Hair follicular keratinocyte (primary cell): ENCODE results near the gene FKBP5. TPM values are rescaled to one million over a fixed set of nuclear protein-coding genes. Genes with fewer than 3 reads are reported as not detected.

Experiments used
- total RNA-seq: library from RNA; depleted of rRNA; stranded (reverse); fragments of >200 nt; gene quantifications from 2 replicates; pipeline ENCODE4 v1.2.3, GENCODE V29; 2015

FKBP5 gene
- total RNA-seq = 57.5 and 71.2 TPM in 2 replicates

DNA sequence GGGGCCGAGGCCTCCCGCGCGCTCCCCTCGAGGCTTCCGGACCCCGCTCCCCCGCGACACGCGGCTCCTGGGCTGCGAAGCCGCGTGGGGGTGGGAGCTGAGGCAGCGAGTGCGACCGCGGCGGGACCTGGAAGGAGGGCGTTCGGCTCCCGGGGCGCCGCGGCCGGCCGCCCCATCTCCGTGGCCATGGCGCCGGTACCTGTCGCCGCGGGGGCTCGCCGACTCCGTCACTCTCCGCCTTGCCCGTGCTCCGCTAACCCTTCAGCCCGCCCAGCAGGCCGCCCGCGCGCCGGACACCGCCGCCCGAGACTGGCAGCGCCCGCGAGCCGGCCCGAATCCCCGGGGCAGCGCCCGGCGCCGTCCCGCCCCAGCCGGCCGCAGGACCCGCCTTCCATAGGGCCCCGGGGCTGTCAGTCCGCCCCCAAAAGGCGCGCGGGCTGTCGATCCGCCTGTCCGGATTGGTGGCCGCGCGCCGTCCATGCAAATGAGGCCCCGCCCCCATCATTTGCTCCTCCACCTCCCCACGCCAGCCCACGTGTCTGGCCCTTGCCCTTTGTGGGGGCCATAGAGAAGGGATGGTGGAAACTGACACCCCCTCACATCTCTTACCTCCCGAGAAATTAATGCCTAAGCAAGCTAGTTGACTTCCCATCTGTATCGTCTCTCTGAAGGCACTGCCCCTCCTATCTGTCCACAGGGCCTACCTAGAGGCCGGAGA, at the start of gene FKBP5:
Gene FKBP5 (minus strand): TSS at position 311 of the 718 bp plus-strand sequence. CDS start 46,091 bp downstream, outside the sequence.

DNA sequence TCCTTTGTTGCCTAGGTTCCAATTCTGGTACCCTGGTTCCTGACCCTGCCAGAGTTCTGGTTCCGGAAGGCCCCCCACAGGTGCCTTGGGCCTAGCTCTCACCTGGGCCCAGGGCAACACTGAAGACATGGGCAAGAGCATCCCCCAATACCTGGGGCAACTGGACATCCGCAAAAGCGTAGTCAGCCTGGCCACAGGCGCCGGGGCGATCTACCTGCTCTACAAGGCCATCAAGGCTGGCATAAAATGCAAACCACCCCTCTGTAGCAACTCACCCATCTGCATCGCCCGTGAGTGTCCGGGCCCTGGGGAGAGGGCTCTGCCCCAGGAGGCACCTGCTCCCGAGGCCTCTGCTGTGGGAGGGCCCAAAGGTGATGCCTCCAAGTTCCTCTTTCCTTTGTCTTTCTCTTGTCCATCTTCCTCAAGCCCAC, 48.3 kb upstream of the FKBP5 start, which contains the start of gene ARMC12:
Gene ARMC12 (plus strand): TSS at position 51 of the 431 bp plus-strand sequence. CDS start 77 bp downstream, at position 128.

Other genes starting within 250 kb of the FKBP5 start
- gene FANCE, start 236.6 kb downstream of the FKBP5 start, total RNA-seq = 14.9 and 17.9 TPM in 2 replicates
- gene RPL10A, start 220.5 kb downstream of the FKBP5 start, total RNA-seq = 1,895 and 1,955 TPM in 2 replicates
- gene TEAD3, start 191.8 kb downstream of the FKBP5 start, total RNA-seq = 11.7 and 14.5 TPM in 2 replicates
- not detected in 2 replicates for gene TULP1, start 176.0 kb downstream of the FKBP5 start, total RNA-seq
- 0.23 TPM in 1 of 2 replicates, not detected in the other for gene ARMC12, start 48.1 kb upstream of the FKBP5 start, total RNA-seq
- gene CLPSL2, start 87.7 kb upstream of the FKBP5 start, total RNA-seq = not detected in 2 replicates
- gene CLPSL1, start 92.1 kb upstream of the FKBP5 start, total RNA-seq = not detected in 2 replicates
- not detected in 2 replicates for gene CLPS, start 108.4 kb upstream of the FKBP5 start, total RNA-seq
- gene LHFPL5, start 116.4 kb upstream of the FKBP5 start, total RNA-seq = not detected in 2 replicates
- gene SRPK1, start 232.2 kb upstream of the FKBP5 start, total RNA-seq = 60.2 and 62.6 TPM in 2 replicates